HepG2 (cell line): Measurements from ENCODE around the gene MMP19. TPM values are rescaled to one million over a fixed set of nuclear protein-coding genes. Genes with fewer than 3 reads are reported as not detected.

Source experiments
- ATAC-seq: fragments of 200-7000 bp; cut with Tn5 transposase; 3 replicates; pipeline ENCODE4 v1.9.1; 2020; ENCODE audit warnings: mild to moderate bottlenecking, moderate library complexity
- BruUV-seq: library from RNA; stranded (reverse); fragments of 400-500 nt; replicated peaks from 2 replicates; lab custom pipeline; 2021; lab: Mats Ljungman, UMichigan
- CTCF ChIA-PET: fragments of 300-600 bp; formaldehyde crosslinking; extraction: SDS; loops from one replicate; lab custom pipeline; 2021; ENCODE audit warnings: low total read pairs, inconsistent platforms, low intra/inter-chr PET ratio; lab: Yijun Ruan, JAX
- POLR2A ChIA-PET: fragments of 350-600 bp; sonication (Branson Sonifier 250); formaldehyde crosslinking; loops from one replicate; lab custom pipeline; 2020; ENCODE audit warnings: antibody characterized with exemption, inconsistent platforms; lab: Yijun Ruan, JAX
- DNase-seq: peaks from one replicate; pipeline ENCODE4 v3.0.0-alpha.2; 2015; ENCODE audit warnings: low spot score
- FAIRE-seq: peaks from 3 replicates; lab custom pipeline; 2011; peaks lifted over from hg19 to GRCh38; lab: Jason Lieb, UNC
- H2AFZ ChIP-seq: one replicate; pipeline ENCODE4 v1.6.1; 2011; ENCODE audit warnings: low read length, inconsistent platforms
- H3K27ac ChIP-seq: fragments of 300-600 bp; 3 replicates; pipeline ENCODE4 v1.8.0; 2011; ENCODE audit warnings: mixed run types, mild to moderate bottlenecking, mixed read lengths, low read length, inconsistent platforms; ENCODE audit not compliant: insufficient read depth; ENCODE audit errors: extremely low read length
- H3K27me3 ChIP-seq, 2 experiments: fragments of 200-600 bp in 1 of 2; 2 replicates in 1 of 2; 3 replicates in 1 of 2; pipeline versions ENCODE4 v1.6.0 to v1.8.0; 2011; ENCODE audit warnings: low read length in 2 of 2, mild to moderate bottlenecking in 2 of 2, moderate library complexity in 2 of 2, inconsistent platforms in 1 of 2; ENCODE audit not compliant: insufficient read depth in 2 of 2, control insufficient read depth in 1 of 2
- H3K36me3 ChIP-seq, 2 experiments: fragments of 200-600 bp in 1 of 2; replicated peaks in 1 of 2; 2 replicates in 1 of 2; 3 replicates in 1 of 2; pipeline versions ENCODE4 v1.5.1 to v1.8.0; 2011; ENCODE audit warnings: low read length in 2 of 2, inconsistent platforms in 1 of 2; ENCODE audit not compliant: insufficient read depth in 2 of 2, control insufficient read depth in 1 of 2
- H3K4me1 ChIP-seq: 2 replicates; pipeline ENCODE4 v1.5.1; 2012; ENCODE audit warnings: low read length, inconsistent platforms; ENCODE audit not compliant: insufficient read depth
- H3K4me2 ChIP-seq: 2 replicates; pipeline ENCODE4 v1.6.0; 2011; ENCODE audit warnings: low read depth, low read length, inconsistent platforms
- H3K4me3 ChIP-seq, 3 experiments: fragments of 200-600 bp in 1 of 3; sonication (generic), shearing (Covaris generic) in 1 of 3; replicated peaks in 1 of 3; 2 replicates each; pipeline ENCODE4 v1.5.1; 2011 to 2016; ENCODE audit warnings: low read length in 3 of 3, inconsistent platforms in 2 of 3, low read depth in 2 of 3, mild to moderate bottlenecking in 2 of 3, control low read depth in 1 of 3, mixed read lengths in 1 of 3; ENCODE audit not compliant: insufficient read depth in 1 of 3
- H3K79me2 ChIP-seq: one replicate; pipeline ENCODE4 v1.6.1; 2011; ENCODE audit warnings: low read length, inconsistent platforms; ENCODE audit not compliant: insufficient read depth
- H3K9ac ChIP-seq: 2 replicates; pipeline ENCODE4 v1.6.0; 2011; ENCODE audit warnings: mild to moderate bottlenecking, low read depth, low read length, inconsistent platforms; ENCODE audit not compliant: insufficient read depth
- H3K9me3 ChIP-seq: 2 replicates; pipeline ENCODE4 v1.5.1; 2012; ENCODE audit warnings: mild to moderate bottlenecking, low read length
- H4K20me1 ChIP-seq: 2 replicates; pipeline ENCODE4 v1.6.0; 2011; ENCODE audit warnings: inconsistent platforms, mild to moderate bottlenecking, low read length, moderate library complexity; ENCODE audit not compliant: insufficient read depth
- BHLHE40 ChIP-seq: IDR thresholded peaks from 2 replicates; pipeline ENCODE4 v1.6.1; 2011; ENCODE audit warnings: low read length, improper control_type of control experiment
- NAIF1 ChIP-seq: sonication (generic); formaldehyde crosslinking; IDR thresholded peaks from 2 replicates; pipeline ENCODE4 v1.5.0; 2020; ENCODE audit warnings: mild to moderate bottlenecking, missing genetic modification reagents, borderline replicate concordance
- SRSF9 ChIP-seq: fragments of 200-400 bp; formaldehyde crosslinking; IDR thresholded peaks from 2 replicates; pipeline ENCODE4 v1.6.1; 2018; ENCODE audit warnings: borderline replicate concordance, mild to moderate bottlenecking, low read depth, low read length; ENCODE audit not compliant: insufficient read depth, poor library complexity, severe bottlenecking
- THAP9 ChIP-seq: sonication (generic); formaldehyde crosslinking; IDR thresholded peaks from 2 replicates; pipeline ENCODE4; 2020; ENCODE audit warnings: missing genetic modification reagents, mild to moderate bottlenecking, borderline replicate concordance
- YEATS2 ChIP-seq: sonication (generic); formaldehyde crosslinking; IDR thresholded peaks from 2 replicates; pipeline ENCODE4 v1.4.0; 2020; ENCODE audit warnings: missing genetic modification reagents, borderline replicate concordance
- ZNF296 ChIP-seq: sonication (generic); formaldehyde crosslinking; conservative IDR thresholded peaks from 2 replicates; pipeline ENCODE4 v1.5.0; 2020; ENCODE audit warnings: mild to moderate bottlenecking, missing genetic modification reagents
- WGBS: methylation state at CpG from one replicate; pipeline ENCODE4 v1.1.6; 2017; ENCODE audit warnings: low lambda C conversion rate; 5-methylcytosine and 5-hydroxymethylcytosine counted together
- in situ Hi-C: cut with HindIII; loops from 2 replicates; pipeline ENCODE4 v1.10.0; 2017; ENCODE audit warnings: low pct_unique_long_range_greater_than_20kb; ENCODE audit not compliant: extremely low pct_ligation_motif_present
- intact Hi-C: fragments of 100-400 bp; cut with micrococcal nuclease; formaldehyde crosslinking; loops from one replicate; pipeline ENCODE4 v1.10.0; 2022; ENCODE audit not compliant: unreplicated experiment
- polyA plus RNA-seq, 8 experiments: library from polyadenylated mRNA; depleted of rRNA in 3 of 8; stranded (reverse) in 7 of 8; unstranded in 1 of 8; fragments of >200 nt; fragmentation: Illumina TruSeq in 4 of 8; extraction: Trizol in 4 of 8; gene quantifications; 2 replicates each; pipeline versions ENCODE4 v1.2.1 to v1.2.3, GENCODE V29; 2011 to 2016; ENCODE audit warnings: low read depth in 4 of 8, missing spikeins in 1 of 8, mixed read lengths in 1 of 8; ENCODE audit not compliant: insufficient read depth in 1 of 8
- total RNA-seq, 5 experiments: library from RNA; depleted of rRNA; stranded (reverse); fragments of >200 nt; fragmentation: Illumina TruSeq; extraction: Trizol; gene quantifications; 2 replicates each; pipeline ENCODE4 v1.2.3, GENCODE V29; 2016; ENCODE audit warnings: low read depth in 1 of 5
- TF ChIP-seq, protein P1 (sequence below): IDR thresholded peaks from 2 replicates; pipeline ENCODE4 v1.6.1; 2016; ENCODE audit warnings: control low read depth

MMP19 gene
- total and polyA plus RNA-seq, 2 of the 13 experiments (the other 11 are each of a cell fraction or from before 2014, with no cell fraction given): 0.07 to 0.08 TPM

DNA sequence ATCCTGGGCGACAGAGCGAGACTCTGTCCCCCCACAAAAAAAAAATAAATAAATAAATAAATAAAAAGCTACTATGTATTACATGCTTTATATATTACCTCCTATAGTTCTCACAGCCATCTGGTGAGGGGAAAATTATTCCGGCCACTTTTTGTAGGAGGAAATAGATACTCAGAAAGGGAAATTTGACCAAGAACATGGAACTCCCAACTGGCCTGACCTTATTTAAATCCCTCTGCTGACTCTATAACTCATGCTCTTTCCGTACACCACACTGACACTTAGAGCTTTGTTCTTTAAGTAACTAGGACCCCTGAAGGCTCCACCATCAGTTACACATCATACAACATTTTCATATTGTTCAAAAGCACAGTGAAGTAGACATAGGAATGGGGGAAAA, 2.2 kb upstream of the MMP19 start:
- ATAC-seq (no peak), DNase-seq (no peak), FAIRE-seq (no peak)
- 80% methylated on average over 4 of the region's 4 CpGs for WGBS
- Histone ChIP-seq H3K27ac (no peak overlapping the region), H3K4me2 (no peak overlapping the region), H3K4me3 (no peak overlapping the region), H3K9ac (no peak overlapping the region), H3K4me1 (peaks cover 33% of the 10 kb centered on the region), H3K36me3 (no peaks in the 10 kb centered on the region), H2AFZ (no peak overlapping the region), H3K79me2 (no peaks in the 10 kb centered on the region), H3K9me3 (no peaks in the 10 kb centered on the region), H3K27me3 (peaks cover 1 to 19% of the 10 kb centered on the region in 2 experiments; a peak in 3 of 5 replicates), H4K20me1 (no peaks in the 10 kb centered on the region)
- TF ChIP-seq SRSF9 (no peak), THAP9 (CRISPR knock-in tag) (no peak), BHLHE40 (no peak), ZNF296 (no peak), NAIF1 (CRISPR knock-in tag) (no peak), YEATS2 (CRISPR knock-in tag) (no peak)
- TF ChIP-seq, protein P1, sequence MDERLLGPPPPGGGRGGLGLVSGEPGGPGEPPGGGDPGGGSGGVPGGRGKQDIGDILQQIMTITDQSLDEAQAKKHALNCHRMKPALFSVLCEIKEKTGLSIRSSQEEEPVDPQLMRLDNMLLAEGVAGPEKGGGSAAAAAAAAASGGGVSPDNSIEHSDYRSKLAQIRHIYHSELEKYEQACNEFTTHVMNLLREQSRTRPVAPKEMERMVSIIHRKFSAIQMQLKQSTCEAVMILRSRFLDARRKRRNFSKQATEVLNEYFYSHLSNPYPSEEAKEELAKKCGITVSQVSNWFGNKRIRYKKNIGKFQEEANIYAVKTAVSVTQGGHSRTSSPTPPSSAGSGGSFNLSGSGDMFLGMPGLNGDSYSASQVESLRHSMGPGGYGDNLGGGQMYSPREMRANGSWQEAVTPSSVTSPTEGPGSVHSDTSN (CRISPR knock-in tag): no peak
- BruUV-seq: no TSS peak
- in situ Hi-C loops (no loop called here), intact Hi-C loops (no loop called here)
- CTCF ChIA-PET: no interaction called here
- POLR2A ChIA-PET: interaction anchor here (1.6 kb wide), 1 partner anchor 27 kb away, joined by 3 read pairs; the partner anchor contains the start of genes ORMDL2 and SARNP
